ENCODE measurements around the gene ACAD9. TPM values are rescaled to one million over a fixed set of nuclear protein-coding genes. Genes with fewer than 3 reads are reported as not detected.

ACAD9 gene
- total and polyA plus RNA-seq, 10 of the 15 experiments (the other 5 are each of a cell fraction or from before 2014, with no cell fraction given), result 12.7 to 63.1 (median 43.7) TPM

DNA sequence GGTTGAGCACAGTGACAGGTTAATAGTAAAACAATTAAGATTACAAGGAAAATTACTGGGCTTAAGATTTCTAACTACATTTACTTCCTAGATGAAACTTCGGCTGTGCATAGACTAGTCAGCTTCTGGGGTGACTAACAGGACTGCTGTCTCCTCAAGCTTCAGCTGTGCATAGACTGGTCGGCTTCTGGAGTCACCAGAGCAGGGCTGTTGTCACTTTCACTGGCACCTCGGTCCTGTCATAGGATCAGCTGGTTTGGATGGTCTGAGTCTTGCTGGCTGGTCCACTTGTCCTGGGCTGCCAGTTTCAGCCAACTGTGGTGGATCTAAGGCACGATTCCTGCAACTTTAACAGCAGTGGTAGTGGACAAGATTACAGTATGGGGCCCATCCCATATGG, 23.9 kb upstream of the ACAD9 start:
- in situ Hi-C loops (cut with MboI) (no loop called here), intact Hi-C loops (cut with micrococcal nuclease; ENCODE audit: unreplicated experiment) (no loop called here)
- no peaks in the 10 kb centered on the region for H3K79me2 ChIP-seq (ENCODE audit: control insufficient read depth, insufficient read depth, low read length)
- no TSS peak for BruUV-seq (replicated peaks)
- ChIA-PET RAD21 (ENCODE audit: unreplicated experiment) (no interaction called here), CTCF (no interaction called here), SMC1A (ENCODE audit: uncharacterized antibody, unreplicated experiment) (no interaction called here), POLR2A (no interaction called here)
- H3K36me3 ChIP-seq (ENCODE audit: control insufficient read depth in 2 of 2, insufficient read depth in 2 of 2, low read length in 1 of 2), result no peaks in the 10 kb centered on the region
- H3K27ac ChIP-seq (ENCODE audit: control insufficient read depth, insufficient read depth), result no peak overlapping the region
- peaks cover 22% of the 10 kb centered on the region; the same call in 2 of the 3 replicates for H3K9me3 ChIP-seq (replicated peaks; ENCODE audit: control insufficient read depth, insufficient read depth, low read length)
- no peak overlapping the region for H2AFZ ChIP-seq (ENCODE audit: control insufficient read depth, low read depth, low read length)
- DNase-seq (ENCODE audit: low read depth, low spot score), result no peak
- 34% methylated on average over 4 of the region's 4 CpGs for WGBS (ENCODE audit: insufficient coverage, insufficient replicate concordance, low lambda C conversion rate, missing lambda C conversion rate)
- H3K27me3 ChIP-seq (replicated peaks in 1 of 2; ENCODE audit: control insufficient read depth in 2 of 2, insufficient read depth in 2 of 2, low read length in 1 of 2), result no peaks in the 10 kb centered on the region; a peak in 1 of 4 replicates
- no peak for FAIRE-seq
- H3K4me3 ChIP-seq, result no peak overlapping the region
- TF ChIP-seq ASH2L (IDR thresholded peaks at IDR 0.05; ENCODE audit: borderline replicate concordance, low read depth) (no peak), CHD4 (IDR thresholded peaks at IDR 0.05) (no peak), RELA (IDR thresholded peaks at IDR 0.05; ENCODE audit: borderline replicate concordance, partially characterized antibody) (no peak), DPF2 (IDR thresholded peaks at IDR 0.05) (no peak)
- H4K20me1 ChIP-seq (ENCODE audit: control insufficient read depth, insufficient read depth), result no peaks in the 10 kb centered on the region
- H3K4me1 ChIP-seq (ENCODE audit: control insufficient read depth, insufficient read depth, low read length), result no peaks in the 10 kb centered on the region
- no peak overlapping the region for H3K9ac ChIP-seq (ENCODE audit: control insufficient read depth, insufficient read depth, low read length)
- no peak overlapping the region for H3K4me2 ChIP-seq (ENCODE audit: control insufficient read depth, insufficient read depth)
- ATAC-seq, result no peak

- no peaks in the 10 kb centered on the region for H3K79me2 ChIP-seq (ENCODE audit: control insufficient read depth, insufficient read depth, low read length)
- H3K4me3 ChIP-seq, result no peak overlapping the region
- H3K4me1 ChIP-seq (ENCODE audit: control insufficient read depth, insufficient read depth, low read length), result no peaks in the 10 kb centered on the region
- H4K20me1 ChIP-seq (ENCODE audit: control insufficient read depth, insufficient read depth), result no peaks in the 10 kb centered on the region
- intact Hi-C loops (cut with micrococcal nuclease; ENCODE audit: unreplicated experiment) (no loop called here), in situ Hi-C loops (cut with MboI) (no loop called here)
- H3K36me3 ChIP-seq (ENCODE audit: control insufficient read depth in 2 of 2, insufficient read depth in 2 of 2, low read length in 1 of 2), result no peaks in the 10 kb centered on the region
- CTCF ChIA-PET, result no interaction called here
- RAD21 ChIA-PET (ENCODE audit: unreplicated experiment), result no interaction called here
- no peak overlapping the region for H3K27ac ChIP-seq (ENCODE audit: control insufficient read depth, insufficient read depth)
- H3K9me3 ChIP-seq (replicated peaks; ENCODE audit: control insufficient read depth, insufficient read depth, low read length), result peaks cover 22% of the 10 kb centered on the region; the same call in 2 of the 3 replicates
- TF ChIP-seq SP1 (IDR thresholded peaks at IDR 0.05; ENCODE audit: low read depth, low read length), result no peak
- no peak for TF ChIP-seq YY1 (IDR thresholded peaks at IDR 0.05; ENCODE audit: low read depth, low read length)
- no peak for TF ChIP-seq PKNOX1 (IDR thresholded peaks at IDR 0.05)
- no peak for TF ChIP-seq NFYB (IDR thresholded peaks at IDR 0.05; ENCODE audit: insufficient read depth, low read depth, low read length)
- no peak overlapping the region for H2AFZ ChIP-seq (ENCODE audit: control insufficient read depth, low read depth, low read length)
- WGBS (ENCODE audit: insufficient coverage, insufficient replicate concordance, low lambda C conversion rate, missing lambda C conversion rate), result 88% methylated on average over 3 of the region's 3 CpGs
- SMC1A ChIA-PET (ENCODE audit: uncharacterized antibody, unreplicated experiment), result no interaction called here
- no peaks in the 10 kb centered on the region; a peak in 1 of 4 replicates for H3K27me3 ChIP-seq (replicated peaks in 1 of 2; ENCODE audit: control insufficient read depth in 2 of 2, insufficient read depth in 2 of 2, low read length in 1 of 2)
- no TSS peak for BruUV-seq (replicated peaks)
- H3K4me2 ChIP-seq (ENCODE audit: control insufficient read depth, insufficient read depth), result no peak overlapping the region
- ATAC-seq, result no peak
- FAIRE-seq, result no peak
- POLR2A ChIA-PET, result no interaction called here
- H3K9ac ChIP-seq (ENCODE audit: control insufficient read depth, insufficient read depth, low read length), result no peak overlapping the region
- DNase-seq (ENCODE audit: low read depth, low spot score), result no peak
Observed at GRCh38 chr3:128858167-128858566, 21.3 kb upstream of the ACAD9 start.

Data from GM12878 (cell line).